HEK293T (cell line): Measurements from ENCODE around the gene C1orf94.

ENCODE experiments used
- CTCF ChIA-PET: fragments of 350-600 bp; formaldehyde crosslinking; extraction: SDS; loops from one replicate; lab custom pipeline; 2021; ENCODE audit warnings: antibody characterized with exemption, inconsistent platforms; lab: Yijun Ruan, JAX
- POLR2A ChIA-PET: fragments of 350-600 bp; formaldehyde crosslinking; extraction: SDS; loops from one replicate; lab custom pipeline; 2020; ENCODE audit warnings: antibody characterized with exemption, inconsistent platforms; lab: Yijun Ruan, JAX
- DNase-seq: peaks from one replicate; pipeline ENCODE4 v3.0.0; 2012; ENCODE audit warnings: mixed read lengths; ENCODE audit errors: extremely low spot score
- ARNT ChIP-seq: fragments of 450-650 bp; IDR thresholded peaks from 2 replicates; pipeline ENCODE4 v1.6.1; 2017; ENCODE audit warnings: mild to moderate bottlenecking
- BHLHE40 ChIP-seq: fragments of 450-650 bp; IDR thresholded peaks from 2 replicates; pipeline ENCODE4 v1.6.1; 2016; ENCODE audit warnings: mild to moderate bottlenecking, moderate library complexity, borderline replicate concordance
- CTBP1 ChIP-seq: fragments of 450-650 bp; IDR thresholded peaks from 2 replicates; pipeline ENCODE4 v1.6.1; 2016; ENCODE audit warnings: borderline replicate concordance
- ELF4 ChIP-seq: fragments of 450-650 bp; IDR thresholded peaks from 2 replicates; pipeline ENCODE4 v1.6.1; 2017; ENCODE audit warnings: antibody characterized with exemption
- FOXA1 ChIP-seq: fragments of 450-650 bp; IDR thresholded peaks from 2 replicates; pipeline ENCODE4 v1.6.1; 2016; ENCODE audit warnings: mild to moderate bottlenecking
- FOXK2 ChIP-seq: fragments of 450-650 bp; IDR thresholded peaks from 2 replicates; pipeline ENCODE4 v1.6.1; 2016; ENCODE audit warnings: mild to moderate bottlenecking
- FOXM1 ChIP-seq: fragments of 450-650 bp; IDR thresholded peaks from 2 replicates; pipeline ENCODE4 v1.6.1; 2017; ENCODE audit warnings: mild to moderate bottlenecking, borderline replicate concordance
- HDGF ChIP-seq: fragments of 450-650 bp; IDR thresholded peaks from 2 replicates; pipeline ENCODE4 v1.6.1; 2017; ENCODE audit warnings: antibody characterized with exemption, borderline replicate concordance
- L3MBTL2 ChIP-seq: fragments of 450-650 bp; conservative IDR thresholded peaks from 2 replicates; pipeline ENCODE4 v1.6.1; 2016; ENCODE audit warnings: mild to moderate bottlenecking
- LEF1 ChIP-seq: fragments of 450-650 bp; IDR thresholded peaks from 2 replicates; pipeline ENCODE4 v1.6.1; 2017; ENCODE audit warnings: mild to moderate bottlenecking, borderline replicate concordance
- NFRKB ChIP-seq: fragments of 450-650 bp; IDR thresholded peaks from 2 replicates; pipeline ENCODE4 v1.6.1; 2016; ENCODE audit warnings: mild to moderate bottlenecking, moderate library complexity
- SP1 ChIP-seq: fragments of 450-650 bp; IDR thresholded peaks from 2 replicates; pipeline ENCODE4 v1.6.1; 2017
- SUZ12 ChIP-seq: fragments of 450-650 bp; IDR thresholded peaks from 2 replicates; pipeline ENCODE4 v1.6.1; 2016; ENCODE audit warnings: mild to moderate bottlenecking
- TARDBP ChIP-seq: fragments of 450-650 bp; IDR thresholded peaks from 2 replicates; pipeline ENCODE4 v1.6.1; 2016
- ZNF384 ChIP-seq: fragments of 450-650 bp; IDR thresholded peaks from 2 replicates; pipeline ENCODE4 v1.6.1; 2016
- TF ChIP-seq, protein P1 (sequence below): fragments of 450-650 bp; IDR thresholded peaks from 2 replicates; pipeline ENCODE4 v1.6.1; 2016

Gene C1orf94

DNA sequence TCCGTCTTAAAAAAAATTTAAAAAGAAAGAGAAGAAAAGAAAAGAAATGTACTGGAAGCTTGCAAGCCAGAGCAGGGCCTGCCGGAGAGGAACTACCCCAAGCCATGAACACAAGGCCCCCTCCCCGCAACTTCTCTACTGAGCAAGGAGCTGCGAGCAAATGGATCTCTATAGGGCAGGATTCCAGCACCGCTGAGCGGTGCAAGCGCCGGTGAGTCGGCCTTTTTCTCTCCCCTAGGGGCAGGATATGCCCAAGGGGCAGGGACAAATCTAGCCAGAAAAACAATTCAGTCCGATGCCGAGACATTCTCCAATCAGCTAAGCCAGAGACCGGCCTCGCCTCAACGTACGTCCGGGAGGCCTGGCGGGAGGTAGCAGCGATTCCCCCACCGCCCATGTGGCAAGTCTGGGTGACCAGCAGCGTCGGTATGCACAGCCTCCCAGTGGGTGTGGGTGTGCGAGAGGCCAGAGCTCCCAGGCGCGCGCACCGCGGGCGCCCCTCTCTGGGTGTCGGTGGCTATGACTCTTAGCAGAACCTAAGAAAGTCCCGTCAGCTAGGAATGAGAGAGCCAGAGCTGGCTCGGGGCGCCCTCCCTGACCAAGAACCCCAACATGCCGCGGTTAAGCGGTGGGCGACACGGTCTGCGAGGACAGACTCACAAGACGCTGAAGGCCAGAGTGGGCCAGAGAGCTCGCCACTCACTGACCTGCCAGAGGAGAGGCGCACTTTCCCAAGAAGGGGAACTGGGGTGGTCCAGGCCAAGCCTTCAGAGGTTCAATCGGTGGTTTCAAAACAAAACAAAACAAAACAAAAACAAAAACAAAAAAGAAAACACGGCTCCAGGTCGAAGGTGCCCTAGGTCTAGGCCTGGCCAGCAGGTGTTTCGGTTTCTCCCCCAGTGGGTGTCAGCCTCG, 13.6 kb upstream of the C1orf94 start:
- TF ChIP-seq LEF1: no peak
- no peak for TF ChIP-seq NFRKB
- ChIA-PET POLR2A (no interaction called here), CTCF (interaction anchor here (0.7 to 1.9 kb wide), 6 partner anchors 12 to 529 kb away, joined by 3 to 8 read pairs (median 4); no protein-coding TSS in a partner anchor)
- peak; percentile 70 for DNase-seq

GRCh38 chr1:34163792-34164731, 12.6 kb upstream of the C1orf94 start:
- ChIA-PET POLR2A (no interaction called here), CTCF (interaction anchor here (0.7 to 1.9 kb wide), 5 partner anchors 13 to 530 kb away, joined by 3 to 8 read pairs (median 3); no protein-coding TSS in a partner anchor)
- TF ChIP-seq FOXK2: no peak
- TF ChIP-seq LEF1: no peak
- no peak for TF ChIP-seq L3MBTL2
- no peak for TF ChIP-seq ZNF384
- no peak for TF ChIP-seq NFRKB
- TF ChIP-seq TARDBP: no peak
- no peak for TF ChIP-seq FOXM1
- no peak for TF ChIP-seq CTBP1
- TF ChIP-seq HDGF: no peak
- TF ChIP-seq, protein P1, sequence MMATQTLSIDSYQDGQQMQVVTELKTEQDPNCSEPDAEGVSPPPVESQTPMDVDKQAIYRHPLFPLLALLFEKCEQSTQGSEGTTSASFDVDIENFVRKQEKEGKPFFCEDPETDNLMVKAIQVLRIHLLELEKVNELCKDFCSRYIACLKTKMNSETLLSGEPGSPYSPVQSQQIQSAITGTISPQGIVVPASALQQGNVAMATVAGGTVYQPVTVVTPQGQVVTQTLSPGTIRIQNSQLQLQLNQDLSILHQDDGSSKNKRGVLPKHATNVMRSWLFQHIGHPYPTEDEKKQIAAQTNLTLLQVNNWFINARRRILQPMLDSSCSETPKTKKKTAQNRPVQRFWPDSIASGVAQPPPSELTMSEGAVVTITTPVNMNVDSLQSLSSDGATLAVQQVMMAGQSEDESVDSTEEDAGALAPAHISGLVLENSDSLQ: no peak
- TF ChIP-seq BHLHE40: no peak
- no peak for TF ChIP-seq ELF4
- DNase-seq: no peak

DNA sequence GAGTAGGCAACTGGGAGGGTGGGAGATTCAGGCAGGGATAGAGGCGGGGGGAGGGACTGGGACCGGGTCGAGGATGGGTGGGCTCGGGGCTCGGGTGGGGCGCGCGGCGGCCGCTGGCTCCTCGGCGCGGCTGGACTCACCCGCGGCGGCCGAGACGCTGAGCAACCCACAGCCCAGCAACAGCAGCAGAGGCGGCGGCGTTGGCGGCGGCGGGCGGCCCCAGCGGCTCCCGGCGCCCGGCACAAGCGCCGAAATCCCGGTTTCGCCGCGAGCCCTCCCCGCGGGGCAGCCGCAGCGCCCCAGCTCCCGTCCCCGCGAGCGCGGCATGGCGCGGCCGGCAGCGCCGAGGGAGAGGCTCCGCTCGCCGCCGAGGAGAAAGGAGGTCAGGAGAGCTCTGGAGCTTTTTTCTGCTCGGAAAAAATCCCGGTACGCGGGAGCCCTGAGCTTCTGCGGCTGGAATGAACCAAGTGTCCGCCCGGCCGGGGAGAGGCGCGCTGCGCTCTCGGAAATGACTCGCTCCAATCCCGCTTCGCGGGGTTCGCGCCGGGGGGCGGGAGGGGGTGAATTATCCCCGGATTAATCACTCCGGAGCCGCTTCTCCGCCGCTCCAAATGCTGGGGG, 11.8 kb upstream of the C1orf94 start, which contains the start of gene CSMD2:
CSMD2 (minus strand) TSS at position 460 of the 621 bp plus-strand sequence; CDS start at position 327, 133 bp downstream.
- peak; percentile 37 for DNase-seq
- TF ChIP-seq TARDBP (no peak), ARNT (no peak), NFRKB (no peak), SP1 (no peak), HDGF (no peak), BHLHE40 (no peak), FOXA1 (no peak), ELF4 (no peak), LEF1 (no peak), CTBP1 (no peak), L3MBTL2 (no peak), ZNF384 (no peak), FOXK2 (no peak), SUZ12 (no peak), FOXM1 (no peak)
- TF ChIP-seq, protein P1: no peak
- POLR2A ChIA-PET: no interaction called here
- CTCF ChIA-PET: no interaction called here

DNA sequence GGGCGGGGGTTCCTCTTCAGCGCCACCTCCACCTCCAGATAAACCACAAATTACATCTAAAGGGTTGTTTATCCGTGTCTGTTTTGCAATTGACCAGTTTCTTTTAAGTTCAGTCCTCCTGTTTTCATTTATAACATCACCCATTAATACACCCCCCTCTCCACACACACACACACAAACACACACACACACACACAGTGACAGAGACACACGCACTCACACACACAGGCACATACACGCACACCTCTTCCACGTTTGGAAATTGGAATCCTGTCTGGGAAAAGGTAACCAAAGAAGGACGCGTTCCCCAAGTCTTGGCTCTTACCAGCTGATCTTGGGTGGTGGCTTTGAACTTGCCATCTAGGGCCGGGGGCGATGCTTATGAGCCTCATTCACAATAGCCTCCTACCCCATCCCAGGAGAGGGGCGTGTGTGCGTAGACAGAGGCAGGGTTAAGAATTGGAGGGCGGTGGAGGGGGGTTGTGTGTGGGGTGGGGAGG, 11.2 kb upstream of the C1orf94 start:
- TF ChIP-seq BHLHE40: no peak
- no peak for TF ChIP-seq NFRKB
- TF ChIP-seq, protein P1: no peak

GRCh38 chr1:34166191-34166624, 10.5 kb upstream of the C1orf94 start:
- POLR2A ChIA-PET: no interaction called here
- CTCF ChIA-PET: no interaction called here
- no peak for DNase-seq
- TF ChIP-seq BHLHE40 (no peak), L3MBTL2 (no peak), ARNT (no peak), TARDBP (no peak), CTBP1 (no peak), HDGF (no peak), ELF4 (no peak), FOXA1 (no peak), FOXM1 (no peak), LEF1 (no peak), ZNF384 (no peak)
- TF ChIP-seq, protein P1: no peak

More for the DNA sequence above, 11.2 kb upstream of the C1orf94 start:
- no peak for DNase-seq
- POLR2A ChIA-PET: no interaction called here
- CTCF ChIA-PET: no interaction called here
